ENCODE data around the gene SBK3.

DNA sequence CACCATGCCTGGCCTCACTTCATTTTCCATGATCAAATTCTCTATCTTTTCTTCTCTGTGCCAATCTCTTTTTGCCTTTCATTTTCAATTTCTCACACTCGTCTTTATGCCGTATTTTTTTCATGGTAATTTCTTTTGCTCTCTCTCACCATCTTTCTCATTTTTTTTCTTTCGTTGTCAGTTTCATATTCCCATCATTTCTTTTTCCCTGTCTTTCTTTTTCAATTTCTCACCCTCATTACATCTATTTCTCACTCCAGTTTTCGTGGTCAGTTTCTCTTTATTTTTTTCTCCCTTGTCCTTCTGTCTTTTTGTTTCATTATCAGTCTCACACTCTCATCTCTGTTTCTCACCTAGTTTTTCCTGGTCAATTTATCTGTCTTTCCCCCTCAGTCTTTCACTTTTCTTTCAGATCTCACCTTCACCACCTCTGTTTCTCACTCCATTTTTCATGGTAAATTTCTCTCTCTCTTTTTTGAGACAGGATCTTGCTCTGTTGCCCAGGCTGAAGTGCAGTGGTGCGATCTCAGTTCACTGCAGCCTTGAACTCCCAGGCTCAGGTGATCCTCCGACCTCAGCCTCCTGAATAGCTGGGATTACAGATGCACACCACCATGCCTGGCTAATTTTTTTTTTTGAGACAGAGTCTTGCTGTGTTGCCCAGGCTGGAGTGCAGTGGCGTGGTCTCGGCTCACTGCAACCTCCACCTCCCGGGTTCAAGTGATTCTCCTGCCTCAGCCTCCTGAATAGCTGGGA, 43.0 kb downstream of the SBK3 start:
- no peak for TF ChIP-seq EZH2 (IDR thresholded peaks at IDR 0.05)
- TF ChIP-seq POLR2AphosphoS5 (IDR thresholded peaks at IDR 0.05; ENCODE audit: borderline replicate concordance, low read depth, low read length): no peak

Data from SK-N-MC (cell line).